G401 (cell line): ENCODE data around the gene TTLL5. TPM values are rescaled to one million over a fixed set of nuclear protein-coding genes. Genes with fewer than 3 reads are reported as not detected.

Experiments used
- DNase-seq: peaks from one replicate; pipeline ENCODE4 v3.0.0-alpha.2; 2015; ENCODE audit warnings: low spot score
- in situ Hi-C: cut with HindIII; loops from 2 replicates; pipeline ENCODE4 v1.10.0; 2016; ENCODE audit warnings: low sequenced_read_pairs, mixed read lengths
- total RNA-seq: library from RNA; depleted of rRNA; stranded (reverse); fragments of >200 nt; shearing (Covaris generic); gene quantifications from 2 replicates; pipeline ENCODE4 v1.2.3, GENCODE V29; 2014

TTLL5 gene
- total RNA-seq, 1 experiment from 2014 or later, result 25.6 TPM

DNA sequence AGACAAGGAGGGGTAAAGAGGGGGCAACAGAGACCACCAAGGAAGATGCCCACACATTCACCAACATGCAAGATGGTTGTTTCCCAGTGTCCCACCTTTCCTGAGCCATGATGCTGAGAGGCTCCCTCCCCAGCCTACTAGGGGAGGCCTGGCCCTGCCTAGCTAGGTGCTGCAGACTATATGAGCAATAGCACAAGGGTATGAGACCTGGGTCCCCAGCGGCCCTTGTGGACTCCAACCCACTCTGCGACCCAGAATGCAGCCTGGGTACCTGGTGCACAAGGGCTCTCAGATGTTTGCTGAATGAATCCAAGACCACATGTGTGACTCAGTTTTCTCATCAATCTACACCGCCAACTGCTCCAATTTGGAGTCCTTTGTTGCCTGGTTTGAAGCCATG, 306.8 kb downstream of the TTLL5 start:
- in situ Hi-C loops, result no loop called here
- no peak for DNase-seq

DNA sequence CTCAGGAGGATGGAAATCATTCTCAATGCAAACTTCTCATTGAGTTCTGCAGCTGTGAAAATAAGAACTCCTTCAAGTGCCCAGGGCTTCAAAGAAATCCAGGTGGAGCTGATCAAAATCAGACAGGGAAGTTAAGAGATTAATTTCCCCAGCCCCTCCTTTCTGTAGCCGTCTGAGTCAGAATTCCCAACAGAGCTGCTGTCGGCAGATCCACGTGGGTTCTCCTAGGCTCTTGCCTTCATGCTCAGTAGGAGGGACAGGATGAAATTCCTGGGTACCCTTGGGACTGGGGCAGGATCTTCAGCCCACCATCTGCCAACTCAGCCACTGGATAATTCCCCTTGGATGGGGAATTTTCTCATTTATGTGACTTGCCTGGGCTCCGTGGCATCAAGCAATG, 307.4 kb downstream of the TTLL5 start:
- in situ Hi-C loops, result no loop called here
- DNase-seq, result no peak

DNA sequence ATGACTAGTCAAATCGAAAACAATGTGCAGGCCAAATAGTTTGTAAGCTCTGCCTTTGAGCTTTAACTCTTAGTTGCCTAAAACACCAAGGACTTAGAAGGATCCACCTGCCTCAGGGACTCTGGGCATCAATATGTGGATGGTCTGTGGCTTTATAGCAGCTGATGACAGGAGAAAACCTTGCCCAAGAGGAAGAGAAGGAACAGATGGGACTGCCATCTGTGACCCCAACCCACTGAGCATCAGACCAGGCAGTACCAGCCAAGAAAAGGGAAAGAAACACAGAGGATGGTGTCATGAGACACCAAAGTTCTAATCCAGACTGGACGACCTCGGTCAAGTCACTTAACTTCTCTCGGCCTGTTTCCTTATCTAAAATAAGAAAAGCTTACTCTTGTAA, 308.1 kb downstream of the TTLL5 start:
- peak; percentile 74 for DNase-seq
- in situ Hi-C loops, result no loop called here

DNA sequence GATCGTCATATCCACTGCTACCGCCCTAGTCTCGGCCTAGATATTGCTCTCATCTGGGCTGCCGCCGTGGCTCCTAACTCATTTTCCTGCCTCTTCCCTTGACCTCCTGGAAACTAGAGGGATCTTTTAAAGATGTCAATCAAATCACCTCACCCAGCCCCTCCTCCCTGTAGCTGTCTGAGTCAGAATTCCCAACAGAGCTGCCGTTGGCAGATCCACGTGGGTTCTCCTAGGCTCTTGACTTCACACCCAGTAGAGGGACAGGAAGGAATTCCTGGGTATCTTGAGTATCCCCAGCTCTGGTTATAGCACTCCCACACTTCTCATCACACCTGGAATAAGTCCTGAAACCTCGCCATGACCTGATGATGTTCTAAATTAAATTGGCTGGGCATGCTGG, 308.8 kb downstream of the TTLL5 start:
- DNase-seq, result no peak
- in situ Hi-C loops, result no loop called here

DNA sequence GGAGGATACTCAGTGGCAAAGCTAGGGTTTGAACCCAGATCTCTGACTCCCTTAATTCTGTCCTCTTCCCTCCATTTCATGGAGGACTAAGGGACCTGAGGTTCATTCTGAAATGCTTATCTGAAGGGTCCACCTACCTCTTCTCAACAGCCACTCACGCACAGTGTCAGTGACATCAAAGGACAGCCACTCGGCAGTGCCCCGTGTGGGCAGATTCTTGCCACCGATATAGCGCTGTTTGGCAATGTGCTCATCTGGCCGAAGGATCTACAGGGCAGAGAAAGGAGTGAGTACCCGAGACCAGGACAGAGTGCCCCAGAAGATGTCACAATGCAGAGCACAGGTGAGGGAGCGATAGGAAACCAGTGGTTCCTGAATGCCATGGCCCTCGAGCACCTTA, 309.9 kb downstream of the TTLL5 start:
- in situ Hi-C loops, result no loop called here
- DNase-seq, result no peak

DNA sequence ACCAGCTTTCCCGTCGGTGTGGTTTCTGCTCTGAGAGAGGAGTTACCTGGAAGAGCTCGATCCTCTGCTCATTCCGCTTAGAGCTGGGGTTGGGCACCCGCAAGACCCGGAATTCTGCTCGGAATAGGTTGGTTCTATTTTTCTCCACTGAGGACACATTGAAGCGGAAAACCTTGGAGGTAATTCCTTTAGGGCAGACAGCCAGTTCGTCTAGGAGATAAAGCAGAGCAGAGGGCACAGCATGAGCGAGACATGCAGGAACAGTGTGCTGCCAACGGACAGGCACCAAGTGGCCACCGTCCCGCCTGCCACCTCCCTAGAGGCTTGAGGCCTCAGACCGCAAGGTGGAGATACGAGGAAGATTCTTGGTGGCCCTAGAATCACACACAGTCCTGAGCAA, 310.5 kb downstream of the TTLL5 start:
- in situ Hi-C loops, result no loop called here
- peak; percentile 89 for DNase-seq

DNA sequence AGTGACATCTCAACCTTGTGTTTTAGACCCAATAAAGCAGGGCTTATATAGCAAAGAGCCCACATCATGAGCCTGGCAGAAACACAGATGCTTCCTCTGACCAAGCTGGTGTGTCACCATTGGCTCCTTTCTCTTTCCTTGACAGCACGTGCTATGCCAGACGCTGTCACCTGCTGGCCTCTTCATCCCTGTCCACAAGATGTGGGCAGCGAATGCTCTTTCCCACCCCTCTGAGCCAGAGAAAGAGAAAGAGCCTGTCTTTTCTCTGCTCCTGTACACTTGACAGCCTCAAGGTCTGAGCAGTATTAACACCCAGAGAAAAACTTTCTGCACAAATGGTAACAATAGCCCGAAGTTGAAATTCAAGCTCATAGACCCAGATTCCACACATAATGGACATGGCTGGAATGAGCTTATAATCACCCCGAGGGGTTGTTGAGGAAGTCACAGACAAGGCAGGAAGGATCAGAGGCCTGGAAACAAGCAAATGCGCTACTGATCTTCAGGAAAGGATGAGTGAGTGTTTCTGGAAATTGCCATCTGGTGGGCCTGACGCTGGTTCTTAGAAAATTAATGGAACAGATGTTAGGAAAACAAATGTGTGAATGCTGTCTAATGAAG, 311.9 kb downstream of the TTLL5 start:
- in situ Hi-C loops, result no loop called here
- peak; percentile 62 for DNase-seq

DNA sequence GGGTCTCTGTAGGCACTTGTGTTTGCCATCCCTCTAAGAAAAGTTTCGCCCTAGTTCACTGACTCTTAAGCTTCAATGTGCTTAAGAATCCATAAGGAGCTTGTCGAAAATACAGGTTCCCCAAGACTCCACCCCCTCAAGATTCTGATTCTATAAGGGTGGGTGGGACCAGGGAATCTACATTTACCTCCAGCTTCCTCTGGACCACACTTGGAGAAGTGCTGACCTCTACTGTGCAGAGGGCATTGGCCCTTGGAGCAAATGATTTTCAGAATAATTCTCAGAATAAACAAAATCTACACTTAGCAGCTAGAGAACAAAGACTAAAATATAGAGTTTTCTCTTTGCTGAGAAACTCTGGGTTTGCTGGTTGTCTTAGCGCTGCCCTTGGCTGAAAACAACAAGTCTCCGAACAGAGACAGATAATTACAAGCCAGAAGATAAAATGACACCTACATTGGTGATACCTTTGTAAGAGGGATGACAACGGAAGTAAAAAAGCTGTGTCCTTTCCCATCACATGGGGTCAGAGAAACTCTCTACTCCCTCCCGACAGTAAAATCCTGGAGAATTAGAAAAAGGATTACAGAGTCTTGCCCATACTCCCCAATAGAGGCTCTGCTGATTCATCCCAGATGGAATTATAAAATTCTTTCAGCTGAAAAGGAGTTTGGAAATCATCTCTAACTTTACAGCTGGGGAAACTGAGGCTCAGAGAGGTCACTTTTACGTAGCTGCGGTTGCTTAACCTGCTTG, 316.0 kb downstream of the TTLL5 start:
- in situ Hi-C loops, result loop anchor here (25.0 kb wide), 1 partner anchor 265 kb away; no protein-coding TSS in a partner anchor

DNA sequence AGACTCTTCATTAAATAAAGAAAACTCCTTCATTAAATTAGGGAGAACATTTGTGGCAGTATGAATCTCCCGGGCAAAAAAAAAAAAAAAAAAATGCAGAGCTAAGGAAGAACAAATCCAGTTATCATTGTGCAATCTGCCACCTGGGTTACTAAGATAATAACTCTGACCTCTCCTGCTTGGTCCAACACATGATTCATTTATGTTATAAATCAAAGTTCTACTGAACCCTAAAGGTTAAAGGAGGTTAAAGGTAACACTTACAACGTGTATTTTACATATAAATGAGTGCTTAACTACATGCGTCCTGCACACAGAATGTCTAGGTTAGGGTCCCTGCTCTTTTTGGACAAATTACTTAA, 316.5 kb downstream of the TTLL5 start:
- in situ Hi-C loops, result loop anchor here (25.0 kb wide), 1 partner anchor 265 kb away; no protein-coding TSS in a partner anchor
- no peak for DNase-seq

More for the DNA sequence above, 316.0 kb downstream of the TTLL5 start:
- no peak for DNase-seq

DNA sequence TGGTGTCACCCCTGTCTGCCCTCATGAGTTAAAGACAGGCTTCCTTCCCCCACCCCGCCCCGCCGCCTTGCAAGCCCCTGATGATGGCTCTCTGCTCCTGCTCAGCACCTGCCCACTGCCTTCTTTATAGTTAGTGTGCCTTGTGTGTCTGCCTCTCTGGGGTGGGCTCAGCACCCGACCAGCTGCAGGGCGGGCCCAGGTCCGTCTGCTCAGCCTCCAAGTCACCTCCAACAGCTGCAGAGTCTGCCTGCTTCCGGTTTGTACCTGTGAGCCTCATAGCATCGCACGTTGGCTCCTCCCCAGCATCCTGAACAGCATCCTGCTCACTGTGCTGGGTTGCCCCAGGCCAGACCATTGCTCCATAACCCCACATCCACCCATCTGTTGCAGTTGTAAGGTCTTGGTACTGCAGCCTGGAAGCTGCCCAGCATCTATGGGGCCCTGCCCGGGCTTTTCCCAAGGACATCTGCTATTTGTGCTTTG, 317.2 kb downstream of the TTLL5 start:
- in situ Hi-C loops, result loop anchor here (25.0 kb wide), 1 partner anchor 266 kb away; no protein-coding TSS in a partner anchor
- no peak for DNase-seq

DNA sequence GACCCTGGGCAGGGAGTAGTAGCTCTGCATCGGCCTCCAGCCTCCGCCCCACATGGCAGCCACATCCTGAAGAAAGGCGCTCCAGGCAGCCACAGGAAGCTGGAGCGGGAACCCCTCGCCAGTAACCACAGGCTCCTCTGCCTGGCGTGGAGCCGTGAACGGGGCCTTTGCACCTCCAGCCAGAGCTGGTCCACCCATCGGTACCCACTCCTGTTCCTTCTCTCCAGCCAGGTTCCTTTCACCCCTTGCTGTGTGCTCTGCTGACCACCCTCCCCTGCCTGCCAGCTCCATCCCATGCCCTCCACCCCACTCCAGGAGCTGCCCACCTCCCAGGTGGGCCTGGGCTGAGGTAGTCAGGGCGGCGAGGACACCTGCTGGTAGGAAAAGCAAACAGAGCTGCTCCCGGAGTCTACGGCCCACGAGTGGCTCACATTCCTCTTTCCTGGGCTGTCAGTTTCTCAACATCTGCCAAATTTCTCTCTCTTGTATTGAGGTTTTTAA, 318.1 kb downstream of the TTLL5 start:
- no peak for DNase-seq
- in situ Hi-C loops, result loop anchor here (25.0 kb wide), 1 partner anchor 267 kb away; no protein-coding TSS in a partner anchor

DNA sequence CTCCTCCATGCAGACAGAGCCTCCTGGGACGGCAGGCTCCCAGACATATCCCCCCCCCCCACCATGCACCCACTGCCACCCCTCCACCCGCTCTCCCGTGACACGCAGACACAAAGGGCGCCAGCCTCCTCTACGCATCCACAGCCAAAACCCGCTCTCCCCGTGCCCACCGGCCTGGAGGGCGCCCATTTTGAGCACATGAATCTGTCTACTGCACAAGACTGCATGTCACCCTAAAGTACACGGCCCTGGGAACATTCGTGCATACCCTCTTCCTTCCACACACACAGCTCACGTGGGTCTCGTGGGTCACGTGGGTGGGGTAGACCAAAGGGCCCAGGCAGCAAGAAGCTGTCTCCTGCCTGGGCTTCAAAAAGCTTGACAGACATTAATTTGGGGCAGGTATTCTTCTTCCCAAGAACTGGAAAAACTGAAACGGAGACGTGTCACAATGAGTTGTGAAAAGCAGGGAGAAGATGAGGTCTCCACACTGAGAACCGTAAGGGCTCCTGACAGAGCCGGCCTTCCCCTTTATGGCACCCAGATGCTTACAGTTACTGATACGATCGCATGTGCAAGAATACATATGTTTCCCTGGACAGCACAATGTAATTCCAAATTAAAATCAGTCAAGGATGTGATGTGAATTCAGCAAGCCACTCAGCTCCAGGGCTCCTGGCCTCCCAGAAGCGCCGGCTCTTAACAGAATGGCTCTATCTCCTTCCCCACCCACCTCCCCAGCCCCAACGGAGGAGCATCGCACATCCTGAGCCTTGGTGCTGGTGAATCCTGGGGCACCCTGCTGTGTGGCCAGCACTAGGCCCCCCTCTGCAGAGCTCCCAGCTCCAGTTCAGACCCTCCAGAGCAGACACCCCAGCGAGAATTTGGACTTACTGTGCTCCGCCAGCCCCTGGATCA, 318.9 kb downstream of the TTLL5 start:
- in situ Hi-C loops, result loop anchor here (25.0 kb wide), 1 partner anchor 268 kb away; no protein-coding TSS in a partner anchor

DNA sequence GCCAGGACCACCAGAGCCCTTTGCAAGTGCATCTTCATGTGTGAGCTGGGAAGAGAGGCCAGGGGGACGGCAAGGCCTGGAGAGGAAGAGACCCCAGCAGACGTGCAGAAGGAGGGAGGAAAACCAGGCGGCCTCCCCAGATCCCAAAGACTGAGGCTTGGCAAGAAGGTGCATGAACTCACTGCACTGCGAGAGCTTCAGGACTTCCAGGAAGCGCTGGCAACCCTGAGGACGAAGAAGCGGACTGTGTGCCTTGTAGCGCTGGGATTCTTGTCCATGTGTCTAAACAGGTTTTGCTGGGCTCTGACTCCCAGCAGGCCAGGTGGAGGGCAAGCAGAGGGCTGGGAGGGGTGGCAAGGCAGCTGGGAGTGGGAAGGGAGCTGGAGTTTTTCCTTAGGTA, 319.8 kb downstream of the TTLL5 start:
- no peak for DNase-seq
- in situ Hi-C loops, result loop anchor here (25.0 kb wide), 1 partner anchor 269 kb away; no protein-coding TSS in a partner anchor

More for the DNA sequence above, 318.9 kb downstream of the TTLL5 start:
- no peak for DNase-seq

DNA sequence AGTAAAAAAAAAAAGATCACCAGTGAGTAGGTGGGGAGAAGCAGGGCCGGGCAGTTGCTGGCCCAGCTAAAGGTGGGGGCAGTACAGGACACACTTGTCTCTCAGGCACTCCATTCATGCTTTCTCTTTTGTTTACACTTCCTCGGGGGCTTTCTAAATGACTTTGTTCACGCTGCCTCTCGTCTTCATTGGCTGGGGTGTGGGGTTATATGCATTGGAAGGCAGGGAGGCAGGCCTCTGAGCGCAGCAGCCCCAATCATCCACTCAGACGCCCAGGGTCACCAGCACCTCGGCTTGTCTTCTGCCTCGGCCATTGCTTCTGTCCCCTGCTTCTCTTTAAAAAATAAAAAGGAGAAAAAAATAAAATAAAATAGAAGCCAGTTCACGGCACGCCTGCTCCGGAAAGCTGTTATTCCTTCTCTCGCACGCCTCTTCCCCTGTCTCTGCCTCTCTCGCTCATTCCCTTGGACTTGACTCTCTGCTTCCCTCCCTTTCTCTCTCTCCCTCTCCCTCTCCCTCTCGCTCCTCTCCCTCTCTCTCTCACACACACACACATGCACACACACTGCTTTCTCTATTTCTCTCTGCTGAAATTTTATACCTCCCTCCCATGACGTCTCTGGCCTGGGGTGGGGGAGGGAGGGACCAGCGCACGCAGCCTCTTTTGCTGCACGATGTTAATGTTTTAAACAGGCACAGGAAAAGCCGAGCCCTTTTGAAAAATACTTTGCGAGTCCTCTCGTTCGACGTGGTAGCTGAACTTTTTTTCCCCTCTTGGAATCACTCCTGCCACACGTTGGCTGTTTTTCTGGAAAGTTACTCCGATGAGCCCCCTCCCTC, 320.6 kb downstream of the TTLL5 start, which contains the start of gene TGFB3:
TSS of gene TGFB3 (minus strand) at position 570 of the 840 bp plus-strand sequence. CDS start 1,102 bp downstream, outside the sequence.
- peak; percentile 48 for DNase-seq
- in situ Hi-C loops, result loop anchor here (25.0 kb wide), 1 partner anchor 269 kb away; no protein-coding TSS in a partner anchor

DNA sequence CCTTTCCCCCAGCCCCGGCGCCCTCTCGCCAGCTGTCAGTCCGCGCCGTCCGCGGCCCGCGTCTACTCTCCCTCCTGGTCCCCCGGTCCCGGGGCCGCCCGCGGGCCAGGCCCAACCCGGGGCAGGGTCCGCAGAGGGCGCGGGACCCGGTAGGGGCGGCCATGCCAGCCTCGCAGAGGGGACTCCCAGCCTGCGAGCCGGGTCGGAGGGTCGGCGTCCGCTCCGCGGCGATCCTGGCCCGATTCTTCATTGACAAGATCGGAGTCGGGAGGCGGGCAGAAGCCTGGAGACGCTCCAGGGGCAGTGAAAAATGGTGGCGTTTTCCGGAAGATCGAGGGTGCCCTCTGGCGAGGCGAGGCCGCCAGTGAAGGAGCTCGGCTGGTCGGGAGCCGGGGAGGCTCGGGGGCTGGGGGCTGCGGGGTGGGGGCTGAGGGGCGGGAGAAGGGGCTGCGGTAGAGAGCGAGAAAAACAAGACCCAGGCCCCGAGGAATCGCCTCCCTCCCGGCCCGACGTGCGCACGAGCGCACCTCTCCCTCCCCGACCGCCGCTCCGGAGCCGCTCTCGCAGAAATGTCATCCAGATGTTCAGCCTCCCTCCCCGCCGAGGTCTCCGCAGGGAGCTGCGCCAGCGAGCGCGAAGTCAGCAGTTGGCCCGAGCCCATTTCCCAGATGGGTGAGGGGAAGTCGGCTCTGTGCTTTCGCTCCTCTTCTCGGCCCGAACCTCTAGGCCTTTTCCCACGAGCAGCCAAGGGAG, 321.4 kb downstream of the TTLL5 start:
- peak; percentile 70 for DNase-seq
- in situ Hi-C loops, result loop anchor here (25.0 kb wide), 1 partner anchor 270 kb away; no protein-coding TSS in a partner anchor

DNA sequence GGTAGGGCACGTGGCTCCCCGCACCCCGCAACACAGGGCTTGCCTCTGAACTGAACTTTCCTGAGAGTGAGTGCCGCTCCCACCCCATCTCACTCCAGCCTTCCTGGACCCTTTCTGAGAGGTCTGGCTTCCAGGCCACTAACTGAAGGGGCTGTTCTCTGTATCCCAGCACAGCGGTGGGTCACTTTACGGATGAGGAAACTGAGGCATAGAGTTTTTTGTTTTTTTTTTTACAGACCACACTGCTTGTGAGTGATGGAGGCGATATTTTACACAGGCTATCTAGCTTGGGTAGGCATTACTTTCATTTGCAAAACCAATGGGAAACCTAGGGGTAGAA, 321.9 kb downstream of the TTLL5 start:
- DNase-seq, result no peak
- in situ Hi-C loops, result loop anchor here (25.0 kb wide), 1 partner anchor 271 kb away; no protein-coding TSS in a partner anchor

DNA sequence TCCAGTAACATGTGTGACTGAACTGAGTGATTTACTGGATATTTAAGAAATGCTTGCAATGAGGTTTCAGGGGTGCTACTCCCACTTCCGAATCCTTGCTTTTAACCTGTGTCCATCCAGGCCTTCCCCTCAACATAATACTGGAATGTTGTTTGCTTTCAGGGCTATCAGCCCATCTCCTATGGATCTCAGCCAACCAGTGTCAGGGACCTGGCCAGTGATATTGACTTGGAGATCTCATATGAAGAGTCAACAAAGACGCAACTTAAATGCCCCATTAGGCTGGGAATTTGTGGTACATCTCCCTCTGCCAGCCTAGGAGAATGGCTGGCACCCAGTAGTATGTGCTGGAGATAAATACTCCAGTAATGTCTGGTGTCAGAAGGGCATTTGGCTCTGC, 323.6 kb downstream of the TTLL5 start:
- in situ Hi-C loops, result loop anchor here (25.0 kb wide), 1 partner anchor 272 kb away; no protein-coding TSS in a partner anchor
- no peak for DNase-seq
